Ishikawa (cell line): ENCODE data around the gene FUBP3.

Experiments
- CREB1 ChIP-seq: IDR thresholded peaks from 2 replicates; pipeline ENCODE4 v1.6.1; 2012; ENCODE audit warnings: low read depth
- EGR1 ChIP-seq: IDR thresholded peaks from 2 replicates; pipeline ENCODE4 v1.6.1; 2012
- EP300 ChIP-seq: IDR thresholded peaks from 2 replicates; pipeline ENCODE4 v1.6.1; 2012; ENCODE audit warnings: borderline replicate concordance
- FOXM1 ChIP-seq: IDR thresholded peaks from 2 replicates; pipeline ENCODE4 v1.6.1; 2012; ENCODE audit warnings: low read depth, borderline replicate concordance
- MAX ChIP-seq: IDR thresholded peaks from 2 replicates; pipeline ENCODE4 v1.6.1; 2012
- NFIC ChIP-seq: IDR thresholded peaks from 2 replicates; pipeline ENCODE4 v1.6.1; 2012
- REST ChIP-seq: IDR thresholded peaks from 2 replicates; pipeline ENCODE4 v1.6.1; 2012; ENCODE audit warnings: low read depth, mild to moderate bottlenecking
- USF1 ChIP-seq: IDR thresholded peaks from 2 replicates; pipeline ENCODE4 v1.6.1; 2012
- YY1 ChIP-seq: IDR thresholded peaks from 2 replicates; pipeline ENCODE4 v1.6.1; 2012; ENCODE audit warnings: low read depth
- ZBTB7A ChIP-seq: IDR thresholded peaks from 2 replicates; pipeline ENCODE4 v1.6.1; 2012; ENCODE audit warnings: low read depth

- TF ChIP-seq EGR1: no peak
- TF ChIP-seq MAX: no peak
- no peak for TF ChIP-seq ZBTB7A
- TF ChIP-seq CREB1: no peak
- TF ChIP-seq NFIC: no peak
- TF ChIP-seq REST: no peak
- no peak for TF ChIP-seq USF1
- no peak for TF ChIP-seq YY1
- no peak for TF ChIP-seq EP300
- no peak for TF ChIP-seq FOXM1
These were observed 54.2 kb downstream of the FUBP3 start for GRCh38 chr9:130633336-130634190.
